HG02938 (cell line): Measurements from ENCODE around the gene SCGN.

ENCODE experiments used
- ATAC-seq: cut with Tn5 transposase; IDR thresholded peaks from one replicate; pipeline ENCODE4 v1.9.1; 2021; ENCODE audit warnings: mild to moderate bottlenecking, moderate library complexity; ENCODE audit not compliant: unreplicated experiment

Gene SCGN

DNA sequence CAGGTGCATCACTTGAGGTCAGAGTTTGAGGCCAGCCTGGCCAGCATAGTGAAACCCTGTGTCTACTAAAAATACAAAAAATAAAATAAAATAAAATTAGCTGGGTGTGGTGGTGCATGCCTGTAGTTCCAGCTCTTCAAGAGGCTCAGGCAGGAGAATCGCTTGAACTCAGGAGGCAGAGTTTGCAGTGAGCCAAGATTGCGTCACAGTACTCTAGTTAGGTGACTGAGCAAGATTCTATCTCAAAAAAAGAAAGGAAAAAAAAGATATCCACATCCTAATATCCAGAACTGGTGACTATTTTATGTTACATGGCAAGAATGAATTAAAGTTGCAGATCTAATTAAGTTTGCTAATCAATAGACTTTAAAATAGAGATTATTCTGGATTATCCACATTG is 32.5 kb downstream of the SCGN start:
- ATAC-seq = no peak

DNA sequence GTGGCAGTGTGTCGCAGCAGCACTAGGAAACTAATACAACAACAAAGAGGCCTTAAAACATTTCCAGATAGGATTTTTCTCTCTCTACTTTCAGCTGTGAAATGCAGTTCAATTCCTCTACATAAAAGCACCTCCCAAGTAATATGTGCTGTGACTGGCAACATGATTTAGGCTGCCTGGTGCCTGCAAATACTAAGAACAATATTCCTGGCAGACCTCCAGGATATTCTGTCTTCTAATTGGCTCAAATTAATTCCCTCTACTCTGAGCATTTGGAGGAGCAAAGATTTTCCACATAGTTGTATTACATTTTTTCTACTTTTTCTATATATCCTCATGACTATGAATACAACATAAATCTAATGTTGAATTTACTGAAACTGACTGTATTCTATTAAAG is 33.2 kb downstream of the SCGN start:
- no peak for ATAC-seq

DNA sequence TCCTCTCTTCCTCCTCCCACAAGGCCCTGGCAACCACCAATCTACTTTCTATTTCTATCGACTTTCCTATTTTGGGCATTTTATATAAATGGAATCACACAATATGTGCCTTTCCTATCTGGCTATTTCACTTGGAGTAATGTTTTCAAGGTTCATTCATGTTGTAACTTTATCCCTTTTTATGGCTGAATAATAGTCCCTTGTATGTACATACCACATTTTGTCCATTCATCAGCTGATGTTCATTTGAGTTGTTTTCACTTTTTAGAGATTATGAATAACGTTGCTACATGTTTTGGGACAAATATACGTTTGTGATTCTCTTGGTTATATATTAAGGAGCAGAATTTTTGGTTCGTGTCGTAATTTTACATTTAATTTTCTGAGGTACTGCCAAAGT is 33.9 kb downstream of the SCGN start:
- ATAC-seq = no peak

DNA sequence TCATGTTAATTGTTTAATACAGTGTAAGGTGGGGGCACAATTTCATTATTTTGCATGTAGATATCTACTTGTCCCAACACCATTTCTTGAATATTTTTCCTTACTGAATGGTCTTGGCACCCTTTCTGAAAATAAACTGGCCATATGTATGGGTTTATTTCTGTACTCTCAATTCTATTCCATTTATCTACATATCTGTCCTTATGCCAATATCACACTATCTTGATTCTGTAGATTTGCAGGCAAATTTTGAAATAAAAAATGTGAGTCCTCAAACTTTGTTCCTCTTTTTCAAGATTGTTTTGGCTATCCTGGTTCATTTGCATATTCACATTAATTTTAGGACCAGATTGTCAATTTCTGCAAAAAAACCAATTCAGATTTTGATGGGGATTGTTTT is 34.8 kb downstream of the SCGN start:
- no peak for ATAC-seq

DNA sequence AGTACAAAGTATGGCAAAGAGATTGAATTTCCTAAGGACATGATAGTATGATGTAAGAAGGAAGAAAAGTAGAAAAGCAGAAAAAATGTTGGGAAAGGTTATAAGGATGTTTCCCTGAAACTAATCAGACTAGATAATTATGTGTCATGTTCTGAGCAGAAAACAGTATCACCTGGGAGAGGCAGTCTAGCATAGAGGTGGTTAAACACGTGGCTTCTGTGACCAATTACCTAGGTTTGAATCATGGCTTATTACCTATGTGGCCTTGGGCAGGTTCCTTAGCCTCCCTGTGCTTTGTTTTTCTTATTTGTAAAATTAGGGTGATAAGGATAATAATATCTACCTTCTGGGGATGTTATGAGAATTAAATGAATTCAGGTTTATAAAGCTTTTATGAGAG is 38.0 kb downstream of the SCGN start:
- no peak for ATAC-seq

DNA sequence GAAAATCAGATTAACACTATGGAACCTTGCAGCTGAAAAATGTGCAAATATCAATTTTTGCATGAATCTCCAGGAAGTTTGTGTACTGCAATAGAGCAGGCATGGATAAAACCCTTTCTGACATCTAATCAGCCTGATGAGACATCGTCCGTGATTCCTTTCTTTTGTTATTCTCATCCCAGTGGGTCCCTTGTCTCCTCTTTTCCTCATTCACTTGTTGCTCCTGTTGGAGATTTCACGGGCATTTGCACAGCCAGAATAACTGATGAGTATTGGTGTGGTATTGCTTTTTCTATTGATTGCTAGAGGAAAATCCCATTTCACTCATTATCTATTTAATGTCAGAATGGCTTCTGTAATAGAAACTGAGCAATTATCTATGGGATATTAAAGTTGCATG is 39.9 kb downstream of the SCGN start:
- ATAC-seq = no peak

DNA sequence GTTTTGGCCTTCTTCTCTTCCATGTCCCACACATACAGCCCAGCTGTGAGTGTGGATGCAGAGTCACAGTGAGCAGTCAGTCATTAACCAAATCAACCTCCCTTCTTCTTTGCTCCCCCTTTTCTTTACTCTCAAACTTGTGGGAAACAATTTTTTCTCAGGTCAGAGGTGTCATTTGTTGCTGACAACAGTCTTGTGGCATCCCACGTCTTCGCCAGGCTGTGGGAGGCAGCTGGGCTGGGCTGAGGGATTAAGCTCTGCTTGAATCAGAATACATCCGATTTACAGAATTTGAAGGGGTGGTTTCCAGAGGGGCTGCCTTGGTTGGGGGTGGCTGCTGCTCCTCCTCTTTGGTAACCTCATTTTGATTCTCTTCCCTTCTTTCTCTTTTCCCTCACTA is 40.5 kb downstream of the SCGN start:
- no peak for ATAC-seq

DNA sequence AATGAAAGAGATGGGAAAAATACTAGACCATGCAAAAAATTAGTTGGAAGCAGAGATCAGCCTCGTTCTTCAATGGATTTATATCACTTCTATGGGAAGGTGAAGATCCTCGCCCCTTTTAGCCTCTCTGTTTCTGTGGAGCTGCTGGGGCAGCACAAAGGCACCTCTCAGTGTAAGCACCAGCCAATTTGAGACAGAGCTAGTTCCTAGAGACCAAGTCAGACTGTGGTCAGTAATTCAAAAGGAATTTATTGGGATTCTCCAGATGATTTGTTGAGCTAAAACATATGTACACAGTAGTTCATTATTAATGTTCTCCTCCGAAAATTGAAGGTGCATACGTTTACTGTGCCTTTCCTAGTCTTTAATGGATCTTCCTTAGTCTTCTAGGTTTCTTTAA is 42.4 kb downstream of the SCGN start:
- no peak for ATAC-seq

DNA sequence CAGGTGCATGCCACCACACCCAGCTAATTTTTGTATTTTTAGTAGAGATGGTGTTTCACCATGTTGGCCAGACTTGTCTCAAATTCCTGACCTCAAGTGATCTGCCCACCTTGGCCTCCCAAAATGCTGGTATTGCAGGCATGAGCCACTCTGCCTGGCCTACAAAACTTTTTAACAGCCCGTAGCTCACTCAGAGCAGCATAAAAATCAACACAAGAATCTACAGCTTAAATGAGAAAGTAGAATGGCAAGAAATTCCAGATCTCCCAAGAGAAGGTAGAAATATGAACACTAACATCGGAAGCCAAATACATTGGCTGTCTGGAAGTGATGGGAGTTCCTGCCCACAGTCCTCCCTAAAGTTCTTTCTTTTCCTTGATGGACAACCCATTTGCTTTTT is 43.7 kb downstream of the SCGN start:
- ATAC-seq = no peak

DNA sequence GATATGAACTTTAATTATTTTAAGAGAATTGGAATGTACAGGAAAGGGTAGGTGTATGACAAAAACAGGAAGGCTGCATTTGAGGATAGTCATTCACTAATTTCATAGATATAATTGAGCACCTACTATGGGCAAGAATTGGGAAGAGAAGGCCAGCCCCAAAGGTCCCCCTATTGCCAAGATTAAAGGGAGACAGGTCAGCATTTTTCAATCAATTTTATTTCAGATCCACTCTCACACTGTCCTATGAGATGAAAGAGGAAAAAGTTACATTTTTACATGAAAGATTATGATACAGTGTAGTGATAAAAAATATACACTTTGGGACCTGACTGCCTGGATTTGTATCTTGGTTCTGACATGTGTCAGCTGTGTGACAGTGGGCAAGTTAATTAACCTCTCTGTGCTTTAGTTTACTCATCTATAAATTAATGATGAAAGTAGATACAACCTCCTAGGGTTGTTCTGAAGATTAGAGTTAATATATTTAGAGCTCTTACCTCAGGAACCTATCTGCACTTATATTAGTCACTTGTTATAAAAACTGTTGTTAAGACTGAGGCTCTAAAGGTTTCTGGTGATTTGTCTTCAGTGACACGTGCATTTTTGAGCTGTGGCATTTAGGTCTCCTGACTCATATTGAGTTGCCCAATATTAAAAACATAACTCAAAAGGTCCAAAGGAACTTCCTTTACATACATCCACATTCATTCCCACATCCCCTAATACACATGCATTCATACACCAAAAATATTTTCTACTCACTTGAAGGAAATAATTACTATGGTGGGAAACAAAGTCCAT is 45.7 kb downstream of the SCGN start:
- ATAC-seq = no peak

DNA sequence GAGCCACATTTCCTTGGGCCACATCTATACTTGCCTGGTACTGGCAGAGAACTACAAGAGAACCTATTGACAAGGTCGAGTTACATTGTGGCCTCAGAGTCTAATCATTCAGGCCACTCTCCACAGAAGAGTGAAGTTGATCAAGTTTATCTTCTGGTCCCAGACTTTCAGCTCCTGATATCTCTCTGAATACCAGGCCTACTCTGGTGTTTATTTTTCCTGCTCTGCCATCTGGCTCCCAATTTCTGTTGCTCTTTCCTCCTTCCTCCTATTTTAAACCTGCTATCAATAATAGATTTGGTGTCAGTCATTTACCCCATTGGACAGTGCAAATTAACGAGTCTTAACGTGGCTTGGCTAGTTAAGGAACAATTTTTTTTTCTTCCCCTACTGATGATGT is 46.6 kb downstream of the SCGN start:
- ATAC-seq = no peak

DNA sequence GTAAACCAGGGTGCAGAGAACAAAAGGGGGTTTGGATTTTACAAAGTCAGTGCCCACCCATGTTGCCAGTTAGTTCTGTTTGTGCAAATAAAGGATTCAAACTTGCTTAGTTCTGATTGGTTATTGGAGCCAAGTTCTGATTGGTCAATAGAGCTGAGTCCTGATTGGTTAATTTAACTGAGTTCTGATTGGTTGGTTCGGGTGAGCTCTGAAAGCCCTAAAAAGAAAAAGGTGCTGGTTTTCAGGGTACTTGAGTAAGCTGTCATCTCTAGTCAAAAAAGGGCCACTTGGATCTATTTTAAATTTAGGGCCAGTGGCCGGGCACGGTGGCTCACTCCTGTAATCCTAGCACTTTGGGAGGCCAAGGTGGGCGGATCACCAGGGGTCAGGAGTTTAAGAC is 47.6 kb downstream of the SCGN start:
- no peak for ATAC-seq

DNA sequence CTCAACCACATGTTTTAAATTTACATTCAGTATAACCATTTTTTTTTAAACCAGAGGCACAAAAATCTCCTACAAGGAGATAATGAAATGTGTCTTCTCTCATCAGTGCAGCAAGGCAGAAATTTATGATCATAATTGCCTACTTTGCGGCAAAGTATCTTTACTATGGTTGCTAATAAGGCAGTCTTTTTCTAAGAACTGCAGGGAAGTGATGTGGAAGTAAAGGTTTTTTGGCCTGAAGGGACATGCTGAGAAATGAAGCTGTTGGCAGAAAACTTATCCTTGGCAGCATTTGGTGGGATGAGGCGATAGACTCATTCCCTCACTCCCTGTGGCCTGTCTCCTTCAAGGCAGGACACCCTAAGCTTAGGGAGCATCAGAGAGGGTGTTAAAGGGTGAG is 48.7 kb downstream of the SCGN start:
- ATAC-seq = no peak

DNA sequence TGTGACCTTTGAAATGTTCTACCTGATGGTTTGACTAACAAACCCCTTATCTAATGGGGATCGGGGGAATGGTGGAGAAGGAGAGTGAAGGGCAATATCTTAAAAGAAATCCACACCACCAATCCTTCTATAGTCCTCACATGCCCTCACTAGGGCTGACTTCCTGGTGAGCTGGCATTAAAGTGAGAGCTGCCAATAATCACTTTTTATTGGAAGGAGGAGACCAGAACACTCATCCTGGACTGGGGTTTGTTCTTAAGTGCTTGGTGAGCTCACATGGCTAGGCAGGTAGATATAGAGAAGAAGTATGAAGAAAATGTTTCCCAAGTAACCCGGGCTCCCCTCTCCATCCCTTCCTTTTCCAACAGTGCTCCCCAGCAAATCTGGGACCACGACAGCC is 49.8 kb downstream of the SCGN start:
- no peak for ATAC-seq

DNA sequence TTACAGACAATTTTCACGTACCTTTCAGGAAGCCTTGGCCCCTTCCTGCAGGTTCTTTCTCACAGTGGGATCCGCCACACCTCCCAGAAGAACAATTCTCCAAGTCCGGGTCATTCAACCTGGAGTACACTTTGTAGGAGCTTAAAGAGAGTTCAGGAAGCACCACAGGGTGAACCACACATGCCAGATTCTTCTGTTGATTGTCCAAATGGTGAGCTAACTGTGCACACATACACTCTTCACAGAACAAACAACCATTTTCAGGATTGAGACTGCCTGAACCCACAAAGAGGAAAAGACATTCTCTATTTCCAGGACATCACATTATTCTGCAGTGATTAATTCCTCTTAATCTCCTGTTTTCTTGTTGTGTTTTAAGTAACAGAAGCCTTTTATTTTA is 51.0 kb downstream of the SCGN start:
- ATAC-seq = no peak

DNA sequence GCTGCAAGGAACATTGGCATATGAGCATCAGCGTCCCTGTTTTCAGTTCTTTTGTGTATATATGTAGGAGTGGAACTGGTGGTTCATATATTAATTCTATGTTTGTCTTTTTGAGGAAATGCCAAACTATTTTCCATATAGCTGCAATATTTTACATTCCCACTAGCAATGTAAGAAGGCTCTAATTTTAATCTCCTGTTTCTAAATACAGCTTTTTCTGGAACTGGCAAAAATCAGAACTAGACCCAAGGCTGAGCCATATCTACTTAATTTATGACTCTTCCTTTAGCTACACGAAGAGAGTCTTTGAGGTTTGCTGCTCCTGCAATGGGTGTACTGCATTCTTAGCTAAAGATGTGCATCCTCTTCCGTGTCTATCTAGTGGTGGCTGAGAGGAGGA is 52.0 kb downstream of the SCGN start:
- ATAC-seq = no peak

DNA sequence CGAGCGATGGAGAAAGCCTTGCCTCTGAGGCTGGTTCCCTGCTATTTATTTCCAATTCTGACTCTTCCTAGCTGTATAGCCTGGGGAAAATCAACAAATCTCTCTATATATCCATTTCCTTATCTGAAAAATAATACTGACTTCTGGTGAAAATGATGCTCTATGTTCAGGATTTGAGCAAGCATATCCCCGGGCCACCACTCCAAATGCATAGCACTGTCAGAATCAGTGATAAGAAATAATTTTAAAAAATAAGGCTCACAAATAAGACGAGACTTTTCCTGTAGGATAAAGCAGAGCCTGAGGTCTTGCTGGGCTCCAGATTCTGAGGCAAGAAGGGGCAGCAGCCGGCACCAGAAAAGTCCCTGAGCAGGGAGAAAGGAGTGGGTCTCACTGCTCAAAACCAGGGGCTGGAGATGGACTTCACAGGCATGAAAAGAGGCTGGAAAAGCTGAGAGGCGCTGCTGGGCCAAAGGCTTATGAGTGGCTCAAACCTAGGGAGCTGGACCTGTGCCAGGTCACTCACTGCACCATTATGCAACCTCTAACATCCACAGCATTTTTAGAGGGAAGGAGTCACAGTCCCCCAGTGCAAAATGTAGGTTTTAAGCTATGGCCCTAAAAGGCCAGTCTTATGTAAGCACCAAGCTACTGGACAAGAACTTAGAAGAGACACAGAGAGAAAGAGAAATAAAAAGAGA is 54.4 kb downstream of the SCGN start:
- ATAC-seq = no peak

DNA sequence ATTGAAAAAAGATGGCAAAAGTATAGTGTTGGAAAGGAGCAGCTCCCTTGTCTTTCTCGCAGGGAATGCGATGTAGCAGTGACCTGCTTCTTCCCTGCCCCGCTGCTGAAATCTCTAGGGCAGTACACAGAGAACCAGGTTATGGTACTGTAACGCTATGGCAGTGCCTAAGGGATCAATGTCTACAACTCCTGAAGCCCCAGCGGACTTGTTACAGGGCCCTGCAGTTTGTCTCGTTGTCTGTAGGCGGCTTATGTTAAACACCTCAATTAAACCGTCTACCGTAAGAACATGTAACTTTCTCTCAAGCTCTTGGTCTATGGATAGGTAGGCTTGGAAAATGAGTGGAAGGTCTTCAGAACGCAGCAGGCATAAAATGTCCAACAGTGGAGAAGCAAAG is 57.7 kb downstream of the SCGN start:
- ATAC-seq = no peak

DNA sequence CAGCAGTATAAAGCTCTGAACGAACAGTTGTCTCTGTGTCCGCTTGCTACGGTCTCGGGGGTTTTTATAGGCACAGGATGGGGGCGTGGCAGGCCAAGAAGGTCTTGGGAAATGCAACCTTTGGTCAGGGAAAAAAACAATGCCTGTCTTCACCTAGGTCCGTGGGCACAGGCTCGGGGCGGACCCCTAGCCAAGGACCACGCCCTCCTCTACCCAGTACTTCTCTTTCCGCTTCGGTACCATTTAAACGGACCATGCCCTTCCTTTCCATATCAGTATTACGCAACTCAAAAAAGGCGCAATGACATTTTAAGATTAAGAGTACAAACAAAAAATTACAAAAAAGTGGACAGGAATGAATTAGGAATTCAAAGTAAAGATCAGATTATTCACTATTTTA is 58.3 kb downstream of the SCGN start:
- ATAC-seq = no peak

DNA sequence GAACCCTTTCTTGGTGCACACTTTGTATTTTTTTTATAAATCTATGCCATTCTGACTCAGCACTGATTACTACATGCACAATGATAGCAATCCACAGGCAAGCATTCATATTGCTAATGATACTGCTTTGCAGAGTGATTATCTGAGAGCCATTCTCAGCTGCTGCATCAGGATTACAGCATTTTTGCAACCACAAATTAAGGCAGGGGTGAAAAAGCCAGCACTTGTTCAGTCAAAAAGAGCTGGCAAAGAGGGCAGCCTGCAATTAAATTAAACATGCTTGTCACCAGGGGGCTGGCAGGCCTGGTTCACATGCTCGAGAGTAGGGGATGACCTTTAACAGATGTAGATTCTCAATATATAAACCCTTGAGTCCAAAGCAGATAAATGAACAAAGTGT is 61.8 kb downstream of the SCGN start:
- ATAC-seq = no peak

DNA sequence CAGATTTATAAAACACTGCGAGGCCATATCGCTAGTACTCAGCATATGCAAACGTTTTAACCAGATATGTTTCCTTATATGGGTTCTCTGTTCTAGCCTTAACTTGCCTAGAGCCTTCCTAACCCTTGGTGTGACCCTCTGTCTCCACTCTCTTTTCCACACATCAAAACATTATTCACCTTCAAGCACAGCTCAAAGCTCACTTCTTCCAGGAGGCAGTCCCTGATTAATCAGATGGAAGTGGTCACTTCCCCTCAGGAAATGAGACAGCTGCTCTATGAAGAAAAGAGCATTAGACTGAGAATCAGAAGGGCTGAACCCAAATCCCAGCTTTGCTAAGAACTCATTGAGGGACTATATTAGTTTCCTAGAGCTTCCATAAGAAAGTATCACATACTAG is 62.8 kb downstream of the SCGN start:
- no peak for ATAC-seq

DNA sequence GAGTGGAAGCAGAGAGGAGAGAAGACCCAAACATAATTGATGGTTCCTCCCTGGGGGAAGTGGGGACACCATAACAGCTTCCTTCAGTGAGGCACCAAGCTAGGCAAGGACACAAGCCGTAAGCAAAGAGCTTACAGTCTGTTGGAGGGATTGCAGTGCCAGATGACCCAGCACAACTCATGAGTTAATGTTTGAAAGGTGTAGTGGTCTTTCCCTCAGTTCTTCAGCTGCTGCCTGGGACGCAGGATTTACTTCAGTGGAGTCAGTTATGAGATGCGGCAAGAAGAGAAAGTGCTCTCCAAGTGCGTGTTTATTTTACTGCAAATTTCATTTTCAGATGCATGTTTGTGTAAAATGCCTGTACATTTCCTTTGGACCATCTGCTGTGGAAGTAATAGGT is 63.8 kb downstream of the SCGN start:
- ATAC-seq = no peak
